Measurements from ENCODE around the gene ZDHHC24.

The ZDHHC24 gene

DNA sequence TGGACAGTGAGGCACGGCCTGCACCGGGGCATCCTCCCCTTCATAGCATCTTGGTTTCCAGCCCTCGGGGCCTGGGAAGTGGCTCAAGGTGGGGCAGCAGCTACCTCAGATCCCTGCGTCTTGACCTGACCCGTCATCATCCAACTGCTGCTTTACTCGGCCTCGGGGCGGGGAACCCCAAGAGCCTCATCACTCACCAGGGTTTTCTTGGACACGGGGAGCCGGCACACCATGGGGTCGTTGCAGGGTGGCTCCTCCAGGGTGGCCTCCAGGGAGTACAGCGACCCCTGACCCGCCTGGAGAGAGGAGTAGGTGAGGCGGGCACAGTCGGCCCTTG, 21.9 kb upstream of the ZDHHC24 start:
- no peak for DNase-seq (ENCODE audit: low read depth in 1 of 2, low spot score in 1 of 2)

- no peak for DNase-seq (ENCODE audit: low read depth in 1 of 2, low spot score in 1 of 2)
These were observed 20.4 kb upstream of the ZDHHC24 start for GRCh38 chr11:66566221-66566620.

GRCh38 chr11:66564984-66565383, 19.1 kb upstream of the ZDHHC24 start:
- no peak for DNase-seq (ENCODE audit: low read depth in 1 of 2, low spot score in 1 of 2)

- DNase-seq (ENCODE audit: low read depth in 1 of 2, low spot score in 1 of 2) = no peak
These were observed 18.7 kb upstream of the ZDHHC24 start for GRCh38 chr11:66564538-66564937.

DNA sequence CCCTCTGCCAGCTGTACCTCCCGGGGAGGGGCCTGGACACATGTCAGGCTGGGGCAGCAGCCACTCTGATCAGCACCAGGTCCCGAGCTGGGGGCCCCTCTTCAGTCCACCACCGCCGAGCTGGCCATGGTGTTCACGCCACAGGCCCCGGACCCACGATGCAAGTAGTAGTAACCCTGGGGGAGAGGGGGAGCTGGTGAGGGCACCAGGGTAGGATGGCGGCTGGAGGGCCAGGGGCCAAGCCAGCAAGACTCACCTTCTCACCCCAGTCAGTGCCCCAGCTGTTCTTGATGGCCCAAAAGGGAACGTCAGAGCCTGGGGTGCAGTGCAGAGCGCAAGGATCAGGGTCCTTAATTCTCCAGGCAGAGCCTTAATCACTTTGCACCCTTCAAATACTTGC, 18.0 kb upstream of the ZDHHC24 start:
- no peak for DNase-seq (ENCODE audit: low read depth in 1 of 2, low spot score in 1 of 2)

DNA sequence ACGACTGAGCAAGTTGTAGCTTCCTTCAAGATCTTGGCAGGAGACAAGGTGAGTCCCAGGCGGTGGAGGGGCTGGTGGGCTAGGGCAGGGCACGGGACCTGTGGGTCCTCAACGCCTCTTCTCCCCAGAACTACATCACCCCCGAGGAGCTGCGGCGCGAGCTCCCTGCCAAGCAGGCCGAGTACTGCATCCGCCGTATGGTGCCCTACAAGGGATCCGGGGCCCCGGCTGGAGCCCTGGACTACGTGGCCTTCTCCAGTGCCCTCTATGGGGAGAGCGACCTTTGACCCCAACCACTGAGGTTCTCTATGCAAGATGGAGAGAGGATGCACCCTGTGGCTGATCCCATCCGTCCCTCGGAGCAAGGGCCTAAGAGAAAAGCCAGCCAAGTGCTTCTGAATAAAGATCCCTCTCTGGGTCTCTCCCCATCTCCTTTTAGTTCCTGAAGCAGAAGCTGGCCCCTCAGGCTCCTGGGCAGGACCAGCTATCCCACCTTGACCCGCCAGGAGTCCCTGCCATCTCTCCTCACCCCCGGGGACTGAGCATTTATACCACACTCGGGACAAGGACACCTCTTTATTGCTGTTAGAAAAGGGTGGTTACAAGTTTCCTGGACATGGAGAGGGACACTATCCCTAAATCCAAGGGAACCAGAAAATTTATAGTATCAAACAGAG, 17.2 kb upstream of the ZDHHC24 start:
- DNase-seq (ENCODE audit: low read depth in 1 of 2, low spot score in 1 of 2) = no peak

- no peak for DNase-seq (ENCODE audit: low read depth in 1 of 2, low spot score in 1 of 2)
These were observed 16.4 kb upstream of the ZDHHC24 start for GRCh38 chr11:66562275-66562674.

DNA sequence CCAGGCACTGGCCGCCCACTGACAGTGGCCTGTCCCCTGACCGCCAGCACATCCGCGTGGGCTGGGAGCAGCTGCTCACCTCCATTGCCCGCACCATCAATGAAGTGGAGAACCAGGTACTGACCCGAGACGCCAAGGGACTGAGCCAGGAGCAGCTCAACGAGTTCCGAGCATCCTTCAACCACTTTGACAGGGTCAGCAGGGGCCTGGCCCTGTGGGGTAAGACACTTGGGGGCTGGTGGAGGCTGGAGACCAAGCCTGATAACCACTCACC, 16.1 kb upstream of the ZDHHC24 start:
- no peak for DNase-seq (ENCODE audit: low read depth in 1 of 2, low spot score in 1 of 2)

DNA sequence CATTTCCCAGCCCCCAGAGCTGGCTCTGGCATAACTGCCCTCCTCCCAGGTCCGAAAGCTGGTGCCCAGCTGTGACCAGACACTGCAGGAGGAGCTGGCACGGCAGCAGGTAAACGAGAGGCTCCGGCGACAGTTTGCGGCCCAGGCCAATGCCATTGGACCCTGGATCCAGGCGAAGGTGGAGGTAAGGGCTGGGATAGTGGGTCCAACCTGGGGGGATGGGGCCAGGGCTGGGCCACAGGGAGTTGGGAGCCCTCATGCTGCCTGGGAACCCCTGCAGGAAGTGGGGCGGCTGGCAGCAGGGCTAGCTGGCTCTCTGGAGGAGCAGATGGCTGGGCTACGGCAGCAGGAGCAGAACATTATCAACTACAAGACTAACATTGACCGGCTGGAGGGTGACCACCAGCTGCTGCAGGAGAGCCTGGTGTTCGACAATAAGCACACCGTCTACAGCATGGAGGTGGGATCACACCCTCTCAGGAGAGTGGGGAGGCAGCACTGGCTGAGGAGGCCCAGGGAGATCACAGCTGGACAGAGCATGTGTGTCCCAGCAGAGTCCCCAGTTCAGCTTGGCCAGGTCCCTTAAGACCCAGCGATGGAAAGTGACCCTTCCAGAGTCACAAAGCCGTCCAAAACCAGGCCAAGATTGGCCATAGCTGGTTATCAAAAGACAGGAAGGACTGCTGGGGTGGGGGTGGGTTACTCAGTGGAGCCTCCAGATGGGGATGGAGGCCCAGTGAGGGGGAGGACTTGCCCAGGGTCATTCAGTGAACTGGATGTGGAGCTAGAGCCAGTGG, 15.5 kb upstream of the ZDHHC24 start:
- no peak for DNase-seq (ENCODE audit: low read depth in 1 of 2, low spot score in 1 of 2)

- no peak for DNase-seq (ENCODE audit: low read depth in 1 of 2, low spot score in 1 of 2)
These were observed 14.2 kb upstream of the ZDHHC24 start for GRCh38 chr11:66559866-66560676.

DNA sequence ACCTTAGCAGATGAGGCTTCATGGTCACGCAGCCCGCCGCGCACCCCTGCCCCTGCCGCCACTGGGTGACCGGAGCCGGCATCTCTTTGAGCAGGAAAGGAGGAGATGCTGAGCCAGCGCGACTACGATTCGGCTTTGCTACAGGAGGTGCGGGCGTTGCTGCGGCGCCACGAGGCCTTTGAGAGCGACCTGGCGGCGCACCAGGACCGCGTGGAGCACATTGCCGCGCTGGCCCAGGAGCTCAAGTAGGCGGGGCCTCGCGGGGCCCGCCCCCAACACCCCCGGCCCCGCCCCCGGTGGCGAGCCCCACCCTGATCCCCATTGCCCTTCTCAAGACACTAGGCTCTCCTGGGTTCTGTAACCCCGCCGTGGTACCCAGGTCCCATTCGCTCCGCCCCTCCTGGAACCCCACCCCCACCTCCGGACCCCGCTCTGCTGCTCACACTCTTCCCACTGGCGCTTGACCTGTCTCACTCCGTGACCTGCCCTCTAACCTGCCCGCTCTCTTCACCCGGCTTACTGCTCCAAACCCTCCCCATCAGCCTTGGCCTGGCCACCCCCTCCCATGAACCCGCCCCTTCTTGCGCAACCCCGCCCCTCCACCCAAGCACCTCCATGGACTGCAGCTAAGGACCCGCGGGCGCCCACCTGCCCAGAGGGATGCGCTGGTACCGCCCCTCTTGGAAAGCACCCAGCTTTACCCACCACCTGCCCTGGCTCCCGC, 13.5 kb upstream of the ZDHHC24 start:
- no peak for DNase-seq (ENCODE audit: low read depth in 1 of 2, low spot score in 1 of 2)

DNA sequence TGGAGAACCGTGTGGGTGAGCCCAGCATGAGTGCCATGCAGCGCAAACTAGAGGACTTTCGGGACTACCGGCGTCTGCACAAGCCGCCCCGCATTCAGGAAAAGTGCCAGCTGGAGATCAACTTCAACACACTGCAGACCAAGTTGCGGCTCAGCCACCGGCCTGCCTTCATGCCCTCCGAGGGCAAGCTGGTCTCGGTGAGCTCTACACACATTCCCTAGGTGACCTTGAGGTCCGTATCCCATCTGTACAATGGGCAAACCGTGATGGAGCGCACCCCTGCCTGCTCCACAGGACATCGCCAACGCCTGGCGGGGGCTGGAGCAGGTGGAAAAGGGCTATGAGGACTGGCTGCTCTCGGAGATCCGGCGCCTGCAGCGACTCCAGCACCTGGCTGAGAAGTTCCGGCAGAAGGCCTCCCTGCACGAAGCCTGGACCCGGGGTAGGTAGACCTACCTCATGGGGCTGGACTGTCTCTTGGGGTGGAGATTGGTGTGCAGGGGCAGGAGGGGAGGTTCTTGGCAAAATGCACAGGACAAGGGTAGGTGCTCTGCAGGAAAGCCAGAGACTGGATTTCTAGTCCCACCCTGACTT, 12.0 kb upstream of the ZDHHC24 start:
- DNase-seq (ENCODE audit: low read depth in 1 of 2, low spot score in 1 of 2) = no peak

DNA sequence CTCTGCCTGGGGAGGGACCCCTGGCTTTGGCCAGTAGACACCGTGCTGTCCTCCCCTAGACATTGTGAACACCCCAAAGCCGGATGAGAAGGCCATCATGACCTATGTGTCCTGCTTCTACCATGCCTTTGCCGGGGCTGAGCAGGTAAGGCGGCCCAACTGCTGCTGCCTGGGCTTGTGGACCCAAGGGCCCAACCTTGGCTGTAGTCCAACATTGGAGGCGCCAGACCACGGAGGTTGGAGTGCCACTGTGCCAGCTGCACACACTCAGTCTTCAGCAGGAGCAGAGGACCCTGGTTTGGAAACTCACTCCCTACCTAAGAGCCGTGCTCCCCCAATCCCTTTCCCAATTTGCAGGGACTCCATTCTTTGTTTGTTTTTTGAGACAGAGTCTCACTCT, 10.2 kb upstream of the ZDHHC24 start:
- no peak for DNase-seq (ENCODE audit: low read depth in 1 of 2, low spot score in 1 of 2)

DNA sequence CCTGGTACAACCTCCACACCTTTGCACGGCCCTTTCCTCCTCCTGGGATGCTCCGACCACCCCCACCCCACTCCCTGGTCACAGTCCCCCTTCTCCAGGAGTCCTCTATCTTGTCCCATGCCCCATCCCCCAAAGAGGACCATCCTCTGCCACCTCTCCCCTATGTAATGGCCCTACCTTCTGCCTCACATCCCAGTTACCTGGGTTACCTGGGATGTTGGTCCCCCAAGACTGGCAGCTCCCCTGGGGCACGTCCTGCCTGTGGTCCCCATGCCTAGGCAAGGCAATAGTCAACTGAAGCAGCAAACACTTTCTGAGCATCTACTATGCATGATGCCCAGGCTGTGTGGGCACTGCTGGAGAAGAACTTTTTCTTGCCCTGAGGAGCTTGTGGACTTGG, 9.6 kb upstream of the ZDHHC24 start:
- no peak for DNase-seq (ENCODE audit: low read depth in 1 of 2, low spot score in 1 of 2)

DNA sequence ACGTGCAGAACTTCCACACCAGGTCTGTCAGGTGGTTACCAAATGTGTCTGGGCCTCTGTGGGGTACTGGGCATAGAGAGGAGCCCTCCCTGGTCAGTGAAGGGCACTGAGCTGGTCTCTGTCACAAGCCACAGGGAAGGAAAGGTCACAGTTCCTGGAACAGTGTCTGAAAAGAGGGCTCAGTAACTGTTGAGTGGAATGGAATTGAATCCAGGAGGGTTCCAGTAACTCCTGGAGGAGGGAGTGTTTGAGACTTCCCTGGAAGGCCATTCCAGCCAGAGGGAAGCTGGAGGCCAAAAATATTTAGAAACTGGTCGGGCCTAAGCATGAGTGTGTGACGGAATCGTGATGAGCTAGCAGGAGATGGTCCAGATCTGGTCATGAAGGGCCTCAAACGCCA, 8.8 kb upstream of the ZDHHC24 start:
- no peak for DNase-seq (ENCODE audit: low read depth in 1 of 2, low spot score in 1 of 2)

- DNase-seq (ENCODE audit: low read depth in 1 of 2, low spot score in 1 of 2) = no peak
These were observed 5.0 kb upstream of the ZDHHC24 start for GRCh38 chr11:66550887-66551286.

- no peak for DNase-seq (ENCODE audit: low read depth in 1 of 2, low spot score in 1 of 2)
These were observed 3.8 kb upstream of the ZDHHC24 start for GRCh38 chr11:66549696-66550095.

DNA sequence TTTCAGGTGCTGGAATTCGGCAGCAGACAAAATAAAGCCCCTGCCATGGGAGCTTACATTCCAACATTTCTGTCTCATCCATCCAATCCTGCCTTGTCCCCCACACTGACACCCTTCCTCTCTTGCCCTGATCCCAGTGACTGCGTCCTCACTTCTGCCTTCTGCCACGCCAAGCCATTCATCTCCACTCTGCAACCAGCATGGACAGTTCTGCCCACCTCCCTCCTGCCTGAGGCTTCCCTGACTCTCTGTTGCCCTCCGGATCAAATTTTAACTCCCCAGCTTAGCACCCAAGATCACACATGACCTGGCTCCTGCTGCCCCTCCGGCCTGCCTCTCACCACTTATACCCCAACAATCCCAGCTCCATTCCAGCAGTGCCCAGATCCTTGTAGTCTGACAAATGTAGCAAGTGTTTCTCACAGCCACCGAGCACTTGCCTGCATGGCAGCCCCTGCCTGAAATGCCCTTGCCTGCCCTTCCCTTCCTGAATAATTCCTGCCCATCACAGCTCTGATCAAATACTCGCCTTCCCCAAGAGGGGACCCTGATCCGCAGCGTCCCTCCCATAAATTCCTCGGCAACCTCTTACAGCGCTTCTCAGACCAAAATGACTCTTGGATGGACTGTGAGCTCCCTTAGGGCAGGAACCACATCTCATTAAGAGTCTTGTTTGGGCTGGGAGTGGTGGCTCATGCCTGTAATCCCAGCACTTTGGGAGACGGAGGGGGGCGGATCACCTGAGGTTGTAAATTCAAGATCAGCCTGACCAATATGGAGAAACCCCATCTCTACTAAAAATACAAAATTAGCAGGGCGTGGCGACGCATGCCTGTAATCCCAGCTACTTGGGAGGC, 3.2 kb upstream of the ZDHHC24 start:
- DNase-seq (ENCODE audit: low read depth in 1 of 2, low spot score in 1 of 2) = no peak

DNA sequence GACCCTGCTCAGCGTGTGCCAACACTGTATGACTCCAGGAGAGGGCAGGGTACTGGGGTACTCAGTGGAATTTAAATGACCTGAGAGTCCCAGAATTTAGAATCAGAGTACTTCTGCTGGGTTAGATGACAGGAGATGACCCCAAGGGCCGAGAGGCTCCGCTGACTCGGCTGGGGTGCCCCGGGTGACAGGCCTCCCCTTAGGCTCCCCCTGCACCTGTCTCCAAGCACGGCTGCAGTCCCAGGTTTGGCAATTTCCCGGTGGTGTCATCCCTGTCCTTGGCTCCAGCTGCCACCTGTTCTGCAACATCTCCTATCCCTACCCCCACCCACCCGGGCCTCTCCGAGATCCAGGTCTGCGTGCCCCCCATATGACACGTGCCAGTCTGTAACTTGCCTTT, 2.2 kb upstream of the ZDHHC24 start:
- DNase-seq (ENCODE audit: low read depth in 1 of 2, low spot score in 1 of 2) = no peak

DNA sequence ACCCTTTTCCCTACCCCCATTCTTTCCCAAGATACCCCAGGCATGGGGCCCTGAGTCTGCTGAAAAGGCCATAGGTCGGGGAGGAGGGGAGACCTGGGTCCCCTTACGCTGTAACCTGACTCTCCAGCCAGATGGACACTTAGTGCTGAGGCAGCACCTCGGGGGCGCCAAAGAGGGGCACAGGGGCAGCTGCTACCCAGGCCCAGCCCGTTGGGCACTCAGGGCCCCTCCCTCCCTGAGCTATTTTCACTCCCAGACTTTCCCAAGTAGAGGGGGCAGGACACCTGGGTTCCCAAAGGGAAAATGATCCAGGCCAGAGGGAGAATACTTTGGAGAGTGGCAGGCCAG, 1.8 kb upstream of the ZDHHC24 start:
- no peak for DNase-seq (ENCODE audit: low read depth in 1 of 2, low spot score in 1 of 2)

All from activated T-helper 1 cell treated with anti-CD3 and anti-CD28 coated beads, Interleukin-2, amount 50 U/mL, for 16 hours (primary cell).